Fibroblast of lung (primary cell): ENCODE data around the gene NCOA1. TPM values are rescaled to one million over a fixed set of nuclear protein-coding genes. Genes with fewer than 3 reads are reported as not detected.

Experiments used
- DNase-seq, 2 donors: peaks; one replicate each; pipeline versions ENCODE4 v3.0.0 to v3.0.0-alpha.2; 2010; ENCODE audit warnings: low read depth in 2 of 2
- H2AFZ ChIP-seq: 2 replicates; pipeline ENCODE4 v1.5.1; 2012; ENCODE audit warnings: low read length, control low read depth, inconsistent platforms
- H3K27ac ChIP-seq: 2 replicates; pipeline ENCODE4 v1.5.1; 2011; ENCODE audit warnings: low read length, control low read depth; ENCODE audit not compliant: insufficient read depth
- H3K27me3 ChIP-seq: 2 replicates; pipeline ENCODE4 v1.5.1; 2011; ENCODE audit warnings: mild to moderate bottlenecking, low read length; ENCODE audit not compliant: control insufficient read depth, insufficient read depth
- H3K36me3 ChIP-seq: 2 replicates; pipeline ENCODE4 v1.5.1; 2011; ENCODE audit warnings: low read length; ENCODE audit not compliant: control insufficient read depth, insufficient read depth
- H3K4me1 ChIP-seq: 2 replicates; pipeline ENCODE4 v1.5.1; 2011; ENCODE audit warnings: low read length; ENCODE audit not compliant: control insufficient read depth, insufficient read depth; ENCODE audit errors: extremely low read depth
- H3K4me2 ChIP-seq: 2 replicates; pipeline ENCODE4 v1.5.1; 2011; ENCODE audit warnings: low read length, control low read depth; ENCODE audit not compliant: insufficient read depth; ENCODE audit errors: extremely low read depth
- H3K4me3 ChIP-seq, 4 experiments: fragments of 200-600 bp in 1 of 4; sonication (generic) in 1 of 4; replicated peaks in 1 of 4; 2 replicates each; pipeline ENCODE4 v1.5.1; 2011 to 2016; ENCODE audit warnings: low read length in 4 of 4, low read depth in 3 of 4, mild to moderate bottlenecking in 3 of 4, control low read depth in 2 of 4, inconsistent platforms in 1 of 4, mixed read lengths in 1 of 4; ENCODE audit not compliant: insufficient read depth in 1 of 4; ENCODE audit errors: control extremely low read depth in 1 of 4
- H3K79me2 ChIP-seq: 2 replicates; pipeline ENCODE4 v1.5.1; 2012; ENCODE audit warnings: mild to moderate bottlenecking, low read length, inconsistent platforms; ENCODE audit not compliant: control insufficient read depth, insufficient read depth
- H3K9ac ChIP-seq: 2 replicates; pipeline ENCODE4 v1.5.1; 2011; ENCODE audit warnings: mild to moderate bottlenecking, low read length, control low read depth; ENCODE audit not compliant: insufficient read depth
- H3K9me3 ChIP-seq: 2 replicates; pipeline ENCODE4 v1.5.1; 2012; ENCODE audit warnings: low read depth, low read length; ENCODE audit not compliant: control insufficient read depth, insufficient read depth
- H4K20me1 ChIP-seq: 2 replicates; pipeline ENCODE4 v1.5.1; 2011; ENCODE audit warnings: low read length; ENCODE audit not compliant: control insufficient read depth, insufficient read depth; ENCODE audit errors: extremely low read depth
- EZH2 ChIP-seq: IDR thresholded peaks from 2 replicates; pipeline ENCODE4 v1.5.1; 2012; ENCODE audit warnings: low read length, control low read depth, mild to moderate bottlenecking; ENCODE audit errors: missing control alignments
- polyA plus RNA-seq, 2 donors: library from polyadenylated mRNA; depleted of rRNA in 1 of 2; stranded (reverse) in 1 of 2; unstranded in 1 of 2; fragments of >200 nt; gene quantifications; 2 replicates each; pipeline ENCODE4 v1.2.1, GENCODE V29; 2011 to 2012; ENCODE audit warnings: missing spikeins in 1 of 2
- total RNA-seq: library from RNA; depleted of rRNA; stranded (reverse); fragments of >200 nt; gene quantifications from 2 replicates; pipeline ENCODE4 v1.2.1, GENCODE V29; 2014
- TF ChIP-seq, protein P1 (sequence below), 2 donors: IDR thresholded peaks in 1 of 2; conservative IDR thresholded peaks in 1 of 2; 1 replicate in 1 of 2; 2 replicates in 1 of 2; pipeline ENCODE4 v1.5.1; 2011 to 2012; ENCODE audit warnings: low read length in 2 of 2, control low read depth in 1 of 2, inconsistent platforms in 1 of 2, low read depth in 1 of 2, mild to moderate bottlenecking in 1 of 2

Gene NCOA1
- total and polyA plus RNA-seq, 2 donors (not counting 1 experiment from before 2014, with no cell fraction given) = 15.5 to 19.8 TPM

DNA sequence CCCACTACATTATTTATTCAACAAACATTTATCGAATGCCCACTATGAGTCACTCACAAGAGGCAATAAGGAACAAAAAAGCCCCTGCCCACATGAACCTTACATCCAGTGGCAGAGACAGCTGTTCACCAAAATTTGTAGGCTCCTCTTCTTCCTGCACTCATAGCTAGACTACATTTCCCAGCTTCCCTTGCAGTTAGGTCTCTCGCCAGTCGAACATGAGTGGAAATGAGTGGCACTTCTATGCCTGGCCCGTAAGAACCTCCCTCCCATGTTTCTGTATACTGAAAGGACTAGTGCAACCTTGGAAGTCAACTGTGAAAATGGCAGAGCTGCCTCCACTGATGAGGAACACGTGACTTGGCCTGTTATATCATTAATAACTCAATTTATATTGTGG lies 19.4 kb upstream of the NCOA1 start:
- H3K9me3 ChIP-seq = no peaks in the 10 kb centered on the region
- peaks cover 5% of the 10 kb centered on the region for H3K27me3 ChIP-seq
- TF ChIP-seq EZH2 = no peak
- TF ChIP-seq, protein P1, sequence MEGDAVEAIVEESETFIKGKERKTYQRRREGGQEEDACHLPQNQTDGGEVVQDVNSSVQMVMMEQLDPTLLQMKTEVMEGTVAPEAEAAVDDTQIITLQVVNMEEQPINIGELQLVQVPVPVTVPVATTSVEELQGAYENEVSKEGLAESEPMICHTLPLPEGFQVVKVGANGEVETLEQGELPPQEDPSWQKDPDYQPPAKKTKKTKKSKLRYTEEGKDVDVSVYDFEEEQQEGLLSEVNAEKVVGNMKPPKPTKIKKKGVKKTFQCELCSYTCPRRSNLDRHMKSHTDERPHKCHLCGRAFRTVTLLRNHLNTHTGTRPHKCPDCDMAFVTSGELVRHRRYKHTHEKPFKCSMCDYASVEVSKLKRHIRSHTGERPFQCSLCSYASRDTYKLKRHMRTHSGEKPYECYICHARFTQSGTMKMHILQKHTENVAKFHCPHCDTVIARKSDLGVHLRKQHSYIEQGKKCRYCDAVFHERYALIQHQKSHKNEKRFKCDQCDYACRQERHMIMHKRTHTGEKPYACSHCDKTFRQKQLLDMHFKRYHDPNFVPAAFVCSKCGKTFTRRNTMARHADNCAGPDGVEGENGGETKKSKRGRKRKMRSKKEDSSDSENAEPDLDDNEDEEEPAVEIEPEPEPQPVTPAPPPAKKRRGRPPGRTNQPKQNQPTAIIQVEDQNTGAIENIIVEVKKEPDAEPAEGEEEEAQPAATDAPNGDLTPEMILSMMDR (conservative IDR thresholded peaks at IDR 0.05 in 1 of 2, IDR thresholded peaks at IDR 0.05 in 1 of 2; ENCODE audit: low read depth in 1 of 2, low read length in 2 of 2) = no peak
- H4K20me1 ChIP-seq = no peaks in the 10 kb centered on the region
- H2AFZ ChIP-seq = no peak overlapping the region
- H3K79me2 ChIP-seq = no peaks in the 10 kb centered on the region
- no peaks in the 10 kb centered on the region for H3K36me3 ChIP-seq
- H3K4me2 ChIP-seq = no peak overlapping the region
- no peak overlapping the region for H3K27ac ChIP-seq
- DNase-seq = no peak
- H3K9ac ChIP-seq = no peak overlapping the region
- H3K4me3 ChIP-seq = no peak overlapping the region
- no peaks in the 10 kb centered on the region for H3K4me1 ChIP-seq

DNA sequence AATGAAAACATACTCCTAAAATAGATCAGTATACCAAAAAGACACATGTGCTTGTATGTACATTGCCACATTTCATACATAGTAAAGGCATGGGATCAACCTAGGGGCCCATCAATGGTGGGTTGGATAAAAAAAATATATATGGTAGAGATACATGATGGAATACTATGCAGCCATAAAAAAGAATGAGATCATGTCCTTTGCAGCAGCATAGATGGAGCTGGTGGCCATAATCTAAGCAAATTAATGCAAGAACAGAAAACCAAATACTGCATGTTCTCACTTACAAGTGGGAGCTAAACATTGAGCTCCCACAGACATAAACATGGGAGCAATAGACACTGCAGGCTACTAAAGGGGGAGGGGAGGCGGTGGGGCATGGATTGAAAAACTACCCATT lies 18.6 kb upstream of the NCOA1 start:
- no peaks in the 10 kb centered on the region for H3K36me3 ChIP-seq

GRCh38 chr2:24473626-24474025 lies 17.4 kb upstream of the NCOA1 start:
- no peaks in the 10 kb centered on the region for H4K20me1 ChIP-seq
- no peaks in the 10 kb centered on the region for H3K79me2 ChIP-seq
- no peak overlapping the region for H3K4me2 ChIP-seq
- H3K9me3 ChIP-seq = no peaks in the 10 kb centered on the region
- no peaks in the 10 kb centered on the region for H3K27me3 ChIP-seq
- no peaks in the 10 kb centered on the region for H3K4me1 ChIP-seq
- no peak overlapping the region for H2AFZ ChIP-seq
- TF ChIP-seq EZH2 = no peak
- TF ChIP-seq, protein P1 (conservative IDR thresholded peaks at IDR 0.05 in 1 of 2, IDR thresholded peaks at IDR 0.05 in 1 of 2; ENCODE audit: low read depth in 1 of 2, low read length in 2 of 2) = no peak
- no peak overlapping the region for H3K4me3 ChIP-seq
- H3K9ac ChIP-seq = no peak overlapping the region
- H3K36me3 ChIP-seq = no peaks in the 10 kb centered on the region
- no peak overlapping the region for H3K27ac ChIP-seq
- no peak for DNase-seq

More for the DNA sequence above, 18.6 kb upstream of the NCOA1 start:
- Histone ChIP-seq H3K27ac (no peak overlapping the region), H4K20me1 (no peaks in the 10 kb centered on the region), H3K4me3 (no peak overlapping the region), H3K9ac (no peak overlapping the region), H3K27me3 (no peaks in the 10 kb centered on the region), H2AFZ (no peak overlapping the region), H3K4me1 (no peaks in the 10 kb centered on the region), H3K4me2 (no peak overlapping the region), H3K9me3 (no peaks in the 10 kb centered on the region), H3K79me2 (no peaks in the 10 kb centered on the region)
- TF ChIP-seq EZH2 = no peak
- TF ChIP-seq, protein P1 (conservative IDR thresholded peaks at IDR 0.05 in 1 of 2, IDR thresholded peaks at IDR 0.05 in 1 of 2; ENCODE audit: low read depth in 1 of 2, low read length in 2 of 2) = no peak
- DNase-seq = no peak
